Choroid plexus epithelial cell (primary cell): ENCODE data around the gene CHPF.

Source experiments
- DNase-seq: peaks from one replicate; pipeline ENCODE4 v3.0.0-alpha.2; 2010; ENCODE audit warnings: low read depth
- H3K4me3 ChIP-seq: 2 replicates; pipeline ENCODE4 v1.5.1; 2011; ENCODE audit warnings: low read depth, mild to moderate bottlenecking, control low read depth, low read length, moderate library complexity
- TF ChIP-seq, protein P1 (sequence below): conservative IDR thresholded peaks from 2 replicates; pipeline ENCODE4 v1.5.1; 2011; ENCODE audit warnings: low read depth, mild to moderate bottlenecking, control low read depth, inconsistent platforms, low read length, moderate library complexity

CHPF gene

GRCh38 chr2:219543596-219544358 is at the start of gene CHPF, which contains the start of gene TMEM198:
CHPF (minus strand) TSS chr2:219543809; CDS start chr2:219543538, 271 bp downstream.
TMEM198 (plus strand) TSS chr2:219544028; CDS start chr2:219544728, 700 bp downstream.
- TF ChIP-seq, protein P1, sequence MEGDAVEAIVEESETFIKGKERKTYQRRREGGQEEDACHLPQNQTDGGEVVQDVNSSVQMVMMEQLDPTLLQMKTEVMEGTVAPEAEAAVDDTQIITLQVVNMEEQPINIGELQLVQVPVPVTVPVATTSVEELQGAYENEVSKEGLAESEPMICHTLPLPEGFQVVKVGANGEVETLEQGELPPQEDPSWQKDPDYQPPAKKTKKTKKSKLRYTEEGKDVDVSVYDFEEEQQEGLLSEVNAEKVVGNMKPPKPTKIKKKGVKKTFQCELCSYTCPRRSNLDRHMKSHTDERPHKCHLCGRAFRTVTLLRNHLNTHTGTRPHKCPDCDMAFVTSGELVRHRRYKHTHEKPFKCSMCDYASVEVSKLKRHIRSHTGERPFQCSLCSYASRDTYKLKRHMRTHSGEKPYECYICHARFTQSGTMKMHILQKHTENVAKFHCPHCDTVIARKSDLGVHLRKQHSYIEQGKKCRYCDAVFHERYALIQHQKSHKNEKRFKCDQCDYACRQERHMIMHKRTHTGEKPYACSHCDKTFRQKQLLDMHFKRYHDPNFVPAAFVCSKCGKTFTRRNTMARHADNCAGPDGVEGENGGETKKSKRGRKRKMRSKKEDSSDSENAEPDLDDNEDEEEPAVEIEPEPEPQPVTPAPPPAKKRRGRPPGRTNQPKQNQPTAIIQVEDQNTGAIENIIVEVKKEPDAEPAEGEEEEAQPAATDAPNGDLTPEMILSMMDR, result no peak
- H3K4me3 ChIP-seq, result peak within 1 kb of the TSS; percentile 77
- peak; percentile 98 for DNase-seq

DNA sequence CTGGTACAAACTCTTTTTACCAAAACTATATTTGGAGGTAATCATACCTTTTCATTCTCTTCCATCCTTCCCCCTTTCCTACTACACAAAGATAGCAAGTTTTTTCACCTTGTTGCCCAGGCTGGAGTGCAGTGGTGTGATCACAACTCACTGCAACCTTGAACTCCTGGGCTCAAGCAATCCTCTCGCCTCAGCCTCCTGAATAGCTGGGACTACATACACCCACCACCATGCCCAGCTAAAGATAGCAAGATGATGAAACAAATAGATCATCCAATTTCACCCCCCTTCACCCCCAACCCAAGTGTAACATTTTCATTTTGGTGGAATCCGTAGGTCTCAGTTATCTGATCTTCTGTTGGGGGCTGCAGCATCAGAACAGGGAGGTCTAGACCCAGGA is 49.5 kb upstream of the CHPF start:
- TF ChIP-seq, protein P1, result no peak
- no peak overlapping the region for H3K4me3 ChIP-seq
- DNase-seq, result no peak

- TF ChIP-seq, protein P1, result no peak
- DNase-seq, result peak; percentile 5
Measured at GRCh38 chr2:219592736-219593135, 49.1 kb upstream of the CHPF start.

GRCh38 chr2:219591091-219591490 is 47.5 kb upstream of the CHPF start:
- no peak for DNase-seq
- TF ChIP-seq, protein P1, result no peak
- H3K4me3 ChIP-seq, result no peak overlapping the region

More at GRCh38 chr2:219592736-219593135, 49.1 kb upstream of the CHPF start:
- no peak overlapping the region for H3K4me3 ChIP-seq

- no peak for DNase-seq
- H3K4me3 ChIP-seq, result no peak overlapping the region
- TF ChIP-seq, protein P1, result no peak
Measured at GRCh38 chr2:219581346-219581745, 37.7 kb upstream of the CHPF start.

- H3K4me3 ChIP-seq, result no peak overlapping the region
- DNase-seq, result peak; percentile 61
- TF ChIP-seq, protein P1, result no peak
Measured at GRCh38 chr2:219578811-219579613, 35.4 kb upstream of the CHPF start.
